CD4-positive, alpha-beta T cell (primary cell): ENCODE data around the gene YIF1A. TPM values are rescaled to one million over a fixed set of nuclear protein-coding genes. Genes with fewer than 3 reads are reported as not detected.

Experiments used
- ATAC-seq: fragments of 200-7000 bp; cut with Tn5 transposase; one replicate; pipeline ENCODE4 v1.10.0; 2022; ENCODE audit warnings: mild to moderate bottlenecking; ENCODE audit not compliant: poor library complexity
- CTCF ChIA-PET: fragments of 350-600 bp; sonication (Branson Sonifier 250); formaldehyde crosslinking; loops from one replicate; lab custom pipeline; 2021; ENCODE audit warnings: antibody characterized with exemption, inconsistent platforms; lab: Charles Lee
- POLR2A ChIA-PET: fragments of 350-600 bp; sonication (Branson Sonifier 250); formaldehyde crosslinking; loops from one replicate; lab custom pipeline; 2021; ENCODE audit warnings: antibody characterized with exemption, inconsistent platforms; lab: Charles Lee
- DNase-seq, 14 experiments: peaks; one replicate each; pipeline ENCODE4 v3.0.0-alpha.2; 2013 to 2020; ENCODE audit warnings: mixed read lengths in 2 of 14
- H3K27ac ChIP-seq, 2 donors: one replicate each; pipeline versions ENCODE4 v1.5.1 to v1.7.0; 2013; ENCODE audit warnings: low read length in 2 of 2, low read depth in 1 of 2, mild to moderate bottlenecking in 1 of 2
- H3K27me3 ChIP-seq, 2 experiments: 1 replicate in 1 of 2; 2 replicates in 1 of 2; pipeline versions ENCODE4 v1.6.1 to v1.7.0; 2013; ENCODE audit warnings: low read length in 2 of 2, control low read depth in 1 of 2, mild to moderate bottlenecking in 1 of 2, moderate library complexity in 1 of 2; ENCODE audit not compliant: insufficient read depth in 2 of 2, control insufficient read depth in 1 of 2
- H3K36me3 ChIP-seq: one replicate; pipeline ENCODE4 v1.6.1; 2013; ENCODE audit warnings: low read length, control low read depth; ENCODE audit not compliant: insufficient read depth
- H3K4me1 ChIP-seq: one replicate; pipeline ENCODE4 v1.6.1; 2013; ENCODE audit warnings: low read length, control low read depth; ENCODE audit not compliant: insufficient read depth
- H3K4me3 ChIP-seq: one replicate; pipeline ENCODE4 v1.5.1; 2013; ENCODE audit warnings: mild to moderate bottlenecking, low read length, moderate library complexity
- H3K9me3 ChIP-seq, 2 experiments: 1 replicate in 1 of 2; 2 replicates in 1 of 2; pipeline versions ENCODE4 v1.6.1 to v1.7.0; 2013; ENCODE audit warnings: low read length in 2 of 2, mild to moderate bottlenecking in 2 of 2, control low read depth in 1 of 2, moderate library complexity in 1 of 2; ENCODE audit not compliant: control insufficient read depth in 1 of 2, insufficient read depth in 1 of 2
- H3K27ac Mint-ChIP-seq: one replicate; pipeline ENCODE4 v1.8.0; 2020; ENCODE audit warnings: mixed read lengths
- H3K27me3 Mint-ChIP-seq: one replicate; pipeline ENCODE4 v1.8.0; 2021; ENCODE audit warnings: mixed read lengths
- H3K36me3 Mint-ChIP-seq: one replicate; pipeline ENCODE4 v1.8.0; 2021; ENCODE audit warnings: low read depth, mixed read lengths
- H3K4me1 Mint-ChIP-seq: one replicate; pipeline ENCODE4 v1.8.0; 2021; ENCODE audit warnings: low read depth, mixed read lengths
- H3K4me3 Mint-ChIP-seq: one replicate; pipeline ENCODE4 v1.8.0; 2020; ENCODE audit warnings: mild to moderate bottlenecking, mixed read lengths
- H3K9me3 Mint-ChIP-seq: one replicate; pipeline ENCODE4 v1.8.0; 2020; ENCODE audit warnings: mixed read lengths
- intact Hi-C, 2 experiments: fragments of 100-400 bp; cut with DNase I in 1 of 2; cut with micrococcal nuclease in 1 of 2; formaldehyde crosslinking; loops; one replicate each; pipeline versions ENCODE4 v1.15.1 to v1.9.0; 2023 to 2025; cut with DNase I, micrococcal nuclease
- total RNA-seq, 174 experiments: library from RNA in 2 of 174; stranded (reverse) in 2 of 174; gene quantifications; one replicate each; pipeline ENCODE4 v1.2.3 and lab custom pipeline; 2021 to 2026
- TF ChIP-seq, protein P1 (sequence below): fragments of 200-600 bp; IDR thresholded peaks from one replicate; pipeline ENCODE4 v1.8.0; 2022; ENCODE audit warnings: antibody characterized with exemption, mild to moderate bottlenecking

The YIF1A gene
- total RNA-seq, 2 experiments from 2014 or later: 17.4 to 21.1 TPM

DNA sequence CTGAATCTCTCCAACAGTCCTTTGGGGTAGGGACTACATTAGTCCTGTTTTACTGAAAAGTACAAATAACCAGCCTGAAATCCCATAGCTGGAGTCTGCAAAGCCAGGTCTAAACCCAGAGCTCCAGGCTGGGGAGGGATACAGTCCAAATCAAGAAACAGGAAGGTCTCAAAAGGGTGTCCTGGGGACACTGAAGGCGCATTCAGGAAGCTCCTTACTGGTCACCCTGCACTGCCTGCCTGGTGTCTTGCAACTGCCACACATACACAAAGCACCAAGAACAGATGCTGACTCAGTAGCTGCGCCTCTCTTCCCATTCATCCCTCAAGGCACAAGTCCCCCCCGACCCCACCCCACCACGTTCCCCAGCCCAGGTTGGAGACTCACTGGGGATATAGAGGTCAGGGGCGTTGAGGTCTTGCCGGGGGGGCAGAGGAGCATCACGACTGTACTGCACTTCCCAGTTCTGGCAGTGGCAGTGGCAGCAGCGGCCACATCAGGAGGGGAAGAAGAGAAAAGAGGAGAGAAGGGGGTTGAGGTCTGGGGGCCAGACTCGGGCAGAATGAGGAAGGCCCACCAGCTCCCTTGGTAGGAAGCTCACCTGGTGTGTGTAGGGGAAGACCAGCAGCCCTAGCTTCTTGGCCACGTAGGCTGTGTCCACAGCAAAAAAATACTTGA lies 1.6 kb downstream of the YIF1A start:
- CTCF ChIA-PET: interaction anchor here (1.4 to 3.2 kb wide), 3 partner anchors 14 to 65 kb away, joined by 3 to 23 read pairs (median 5); no protein-coding TSS in a partner anchor
- Histone ChIP-seq H3K27ac (no peak overlapping the region), H3K4me3 (no peak overlapping the region), H3K36me3 (peaks cover 11% of the 10 kb centered on the region), H3K9me3 (peaks cover 0 to 2% of the 10 kb centered on the region in 2 experiments), H3K4me1 (peaks cover 58% of the 10 kb centered on the region), H3K27me3 (peaks cover 7 to 9% of the 10 kb centered on the region in 2 experiments)
- Mint-ChIP-seq H3K4me3 (peak overlapping the region; percentile 69), H3K4me1 (peaks cover 41% of the 10 kb centered on the region), H3K27me3 (peaks cover 6% of the 10 kb centered on the region), H3K36me3 (peaks cover 8% of the 10 kb centered on the region), H3K27ac (peak overlapping the region; percentile 9), H3K9me3 (no peaks in the 10 kb centered on the region)
- POLR2A ChIA-PET: no interaction called here
- intact Hi-C loops: loop anchor here in 1 of 2 experiments (10.0 kb wide), 1 partner anchor 433 kb away; the partner anchor contains the start of gene CFL1
- ATAC-seq (no peak), DNase-seq (no peak)
- TF ChIP-seq, protein P1, sequence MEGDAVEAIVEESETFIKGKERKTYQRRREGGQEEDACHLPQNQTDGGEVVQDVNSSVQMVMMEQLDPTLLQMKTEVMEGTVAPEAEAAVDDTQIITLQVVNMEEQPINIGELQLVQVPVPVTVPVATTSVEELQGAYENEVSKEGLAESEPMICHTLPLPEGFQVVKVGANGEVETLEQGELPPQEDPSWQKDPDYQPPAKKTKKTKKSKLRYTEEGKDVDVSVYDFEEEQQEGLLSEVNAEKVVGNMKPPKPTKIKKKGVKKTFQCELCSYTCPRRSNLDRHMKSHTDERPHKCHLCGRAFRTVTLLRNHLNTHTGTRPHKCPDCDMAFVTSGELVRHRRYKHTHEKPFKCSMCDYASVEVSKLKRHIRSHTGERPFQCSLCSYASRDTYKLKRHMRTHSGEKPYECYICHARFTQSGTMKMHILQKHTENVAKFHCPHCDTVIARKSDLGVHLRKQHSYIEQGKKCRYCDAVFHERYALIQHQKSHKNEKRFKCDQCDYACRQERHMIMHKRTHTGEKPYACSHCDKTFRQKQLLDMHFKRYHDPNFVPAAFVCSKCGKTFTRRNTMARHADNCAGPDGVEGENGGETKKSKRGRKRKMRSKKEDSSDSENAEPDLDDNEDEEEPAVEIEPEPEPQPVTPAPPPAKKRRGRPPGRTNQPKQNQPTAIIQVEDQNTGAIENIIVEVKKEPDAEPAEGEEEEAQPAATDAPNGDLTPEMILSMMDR: no peak

DNA sequence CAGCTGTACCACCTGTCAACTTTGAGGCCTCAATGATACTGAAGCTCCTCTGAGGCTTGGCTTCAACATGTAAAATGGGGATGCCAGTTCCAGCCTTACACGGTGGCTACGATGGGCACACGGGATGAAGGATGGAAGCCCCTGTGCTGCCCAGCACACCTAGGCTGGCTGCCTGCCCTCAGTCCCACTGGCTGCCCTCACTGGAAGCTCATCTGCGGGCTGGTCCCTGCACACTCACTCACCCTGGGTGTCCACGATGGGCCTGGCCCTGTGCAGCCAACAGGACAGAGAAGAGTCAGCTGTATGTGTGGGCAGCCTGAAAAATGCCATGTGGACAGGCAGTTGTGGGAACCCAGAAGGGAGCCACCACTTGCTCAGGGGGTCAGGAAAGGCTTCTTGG lies 2.2 kb downstream of the YIF1A start:
- no peak for ATAC-seq
- Histone ChIP-seq H3K36me3 (peaks cover 11% of the 10 kb centered on the region), H3K4me3 (no peak overlapping the region), H3K4me1 (peaks cover 59% of the 10 kb centered on the region), H3K9me3 (no peaks in the 10 kb centered on the region), H3K27me3 (peaks cover 3 to 5% of the 10 kb centered on the region in 2 experiments), H3K27ac (no peak overlapping the region)
- Mint-ChIP-seq H3K36me3 (peaks cover 10% of the 10 kb centered on the region), H3K4me3 (peak overlapping the region; percentile 69), H3K9me3 (no peaks in the 10 kb centered on the region), H3K4me1 (peaks cover 48% of the 10 kb centered on the region), H3K27ac (no peak overlapping the region), H3K27me3 (peaks cover 5% of the 10 kb centered on the region)
- TF ChIP-seq, protein P1: no peak
- ChIA-PET CTCF (interaction anchor here (0.6 to 1.4 kb wide), 2 partner anchors 25 to 1534 kb away, joined by 3 to 5 read pairs; no protein-coding TSS in a partner anchor), POLR2A (no interaction called here)
- no peak for DNase-seq
- intact Hi-C loops: loop anchor here in 1 of 2 experiments (10.0 kb wide), 1 partner anchor 432 kb away; the partner anchor contains the start of gene CFL1

DNA sequence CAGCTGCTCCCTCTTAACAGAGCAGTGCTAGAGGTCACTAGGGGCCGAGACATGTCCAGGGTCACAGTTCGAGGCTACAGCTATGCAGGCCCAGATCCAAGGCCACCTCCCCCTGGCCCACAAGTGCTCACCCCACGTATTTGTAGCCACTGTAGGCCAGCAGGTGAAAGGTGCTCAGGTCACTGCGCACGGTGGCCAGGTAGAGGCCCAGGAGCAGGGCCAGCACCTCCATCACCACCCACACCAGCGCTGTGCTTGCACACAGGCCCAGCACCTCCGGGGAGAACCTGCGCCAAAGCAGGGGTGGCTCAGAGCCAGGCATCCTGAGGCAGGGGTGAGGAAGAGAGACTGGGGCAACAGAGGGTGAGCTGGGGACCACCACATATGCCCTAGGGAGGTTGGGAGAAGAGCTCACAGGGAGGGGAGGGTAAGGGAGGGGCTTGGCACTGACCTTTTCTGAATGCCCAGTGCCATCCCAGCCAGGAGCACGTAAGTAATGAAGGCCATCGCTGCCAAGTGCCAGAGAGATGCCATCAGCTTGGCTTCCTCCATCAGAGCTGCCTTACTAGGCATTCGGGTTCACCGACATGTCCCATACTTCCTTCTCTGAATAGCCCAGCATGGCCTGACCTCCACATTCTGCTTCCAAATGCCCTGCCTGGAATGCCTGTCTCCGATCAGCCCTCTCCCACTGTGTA lies 3.5 kb downstream of the YIF1A start:
- Mint-ChIP-seq H3K27ac (no peak overlapping the region), H3K4me3 (no peak overlapping the region), H3K36me3 (peaks cover 10% of the 10 kb centered on the region), H3K27me3 (peaks cover 5% of the 10 kb centered on the region), H3K9me3 (no peaks in the 10 kb centered on the region), H3K4me1 (peaks cover 50% of the 10 kb centered on the region)
- CTCF ChIA-PET: no interaction called here
- Histone ChIP-seq H3K36me3 (peaks cover 11% of the 10 kb centered on the region), H3K9me3 (no peaks in the 10 kb centered on the region), H3K27ac (no peak overlapping the region), H3K27me3 (no peaks in the 10 kb centered on the region), H3K4me1 (peaks cover 57% of the 10 kb centered on the region), H3K4me3 (no peak overlapping the region)
- intact Hi-C loops: loop anchor here in 1 of 2 experiments (10.0 kb wide), 1 partner anchor 431 kb away; the partner anchor contains the start of gene CFL1
- POLR2A ChIA-PET: no interaction called here
- no peak for ATAC-seq
- TF ChIP-seq, protein P1: no peak
- peak in 1 of 14 experiments; percentile 41 for DNase-seq
